Measurements from ENCODE around the gene LAMC1.

LAMC1 gene

DNA sequence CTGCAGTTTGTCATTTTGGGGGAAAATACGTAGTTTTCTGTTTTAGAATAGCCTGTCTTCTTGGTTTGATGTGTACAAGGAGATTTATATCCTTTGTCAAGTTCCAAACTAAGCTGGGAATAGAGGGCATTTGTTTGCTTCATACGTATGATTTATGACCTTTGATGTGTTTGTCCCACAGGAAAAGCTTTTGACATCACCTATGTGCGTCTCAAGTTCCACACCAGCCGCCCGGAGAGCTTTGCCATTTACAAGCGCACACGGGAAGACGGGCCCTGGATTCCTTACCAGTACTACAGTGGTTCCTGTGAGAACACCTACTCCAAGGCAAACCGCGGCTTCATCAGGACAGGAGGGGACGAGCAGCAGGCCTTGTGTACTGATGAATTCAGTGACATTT, 79.9 kb downstream of the LAMC1 start:
- Mint-ChIP-seq H3K4me3 (no peak overlapping the region), H3K4me1 (no peaks in the 10 kb centered on the region), H3K9me3 (no peaks in the 10 kb centered on the region), H3K36me3 (ENCODE audit: low read depth) (peaks cover 7% of the 10 kb centered on the region), H3K27ac (peak overlapping the region in 2 of 3 experiments; percentile 29 to 65), H3K27me3 (ENCODE audit: low read depth) (no peaks in the 10 kb centered on the region)
- TF ChIP-seq, protein P1, sequence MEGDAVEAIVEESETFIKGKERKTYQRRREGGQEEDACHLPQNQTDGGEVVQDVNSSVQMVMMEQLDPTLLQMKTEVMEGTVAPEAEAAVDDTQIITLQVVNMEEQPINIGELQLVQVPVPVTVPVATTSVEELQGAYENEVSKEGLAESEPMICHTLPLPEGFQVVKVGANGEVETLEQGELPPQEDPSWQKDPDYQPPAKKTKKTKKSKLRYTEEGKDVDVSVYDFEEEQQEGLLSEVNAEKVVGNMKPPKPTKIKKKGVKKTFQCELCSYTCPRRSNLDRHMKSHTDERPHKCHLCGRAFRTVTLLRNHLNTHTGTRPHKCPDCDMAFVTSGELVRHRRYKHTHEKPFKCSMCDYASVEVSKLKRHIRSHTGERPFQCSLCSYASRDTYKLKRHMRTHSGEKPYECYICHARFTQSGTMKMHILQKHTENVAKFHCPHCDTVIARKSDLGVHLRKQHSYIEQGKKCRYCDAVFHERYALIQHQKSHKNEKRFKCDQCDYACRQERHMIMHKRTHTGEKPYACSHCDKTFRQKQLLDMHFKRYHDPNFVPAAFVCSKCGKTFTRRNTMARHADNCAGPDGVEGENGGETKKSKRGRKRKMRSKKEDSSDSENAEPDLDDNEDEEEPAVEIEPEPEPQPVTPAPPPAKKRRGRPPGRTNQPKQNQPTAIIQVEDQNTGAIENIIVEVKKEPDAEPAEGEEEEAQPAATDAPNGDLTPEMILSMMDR (IDR thresholded peaks at IDR 0.05; ENCODE audit: unreplicated experiment in 3 of 3): no peak

DNA sequence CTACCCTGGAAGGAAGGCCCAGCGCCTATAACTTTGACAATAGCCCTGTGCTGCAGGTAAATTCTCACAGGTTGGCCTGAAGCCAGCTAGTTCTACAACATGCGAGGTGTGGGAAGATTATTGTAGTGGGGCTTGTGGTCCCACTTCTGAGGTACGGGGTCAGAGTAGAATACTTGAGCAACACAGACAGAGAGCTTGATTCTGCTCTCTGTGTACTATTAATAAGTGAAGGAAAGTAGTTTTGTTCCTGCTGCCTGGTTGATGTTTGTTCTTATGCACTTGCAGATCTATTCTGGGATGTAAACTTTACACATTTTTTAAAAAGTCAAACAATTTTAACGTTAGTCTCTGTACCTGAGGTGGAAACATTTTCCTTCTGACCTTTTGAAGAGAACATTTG, 80.4 kb downstream of the LAMC1 start:
- Mint-ChIP-seq H3K27ac (peak overlapping the region in 2 of 3 experiments; percentile 29 to 65), H3K36me3 (ENCODE audit: low read depth) (peaks cover 7% of the 10 kb centered on the region), H3K4me3 (no peak overlapping the region), H3K9me3 (no peaks in the 10 kb centered on the region), H3K27me3 (ENCODE audit: low read depth) (no peaks in the 10 kb centered on the region), H3K4me1 (no peaks in the 10 kb centered on the region)
- TF ChIP-seq, protein P1 (IDR thresholded peaks at IDR 0.05; ENCODE audit: unreplicated experiment in 3 of 3): no peak

DNA sequence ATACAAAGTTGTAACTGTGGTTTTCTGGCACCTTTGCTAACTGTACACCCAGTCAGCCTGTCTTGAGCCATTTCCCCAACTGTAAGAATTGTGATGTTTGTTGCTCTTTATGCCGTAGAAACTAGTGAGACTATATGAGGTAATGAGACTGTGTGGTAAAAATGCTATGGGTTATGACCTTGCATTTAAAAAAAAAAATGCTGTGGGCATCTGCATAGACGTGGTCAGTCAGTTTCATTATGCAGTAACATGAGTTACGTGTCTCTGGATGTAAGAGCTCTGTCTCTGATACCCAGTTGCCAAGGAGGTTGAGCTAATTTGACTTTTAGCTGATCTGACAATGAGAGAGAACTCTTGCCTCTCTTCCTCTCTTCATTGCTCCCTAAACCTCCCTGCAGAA, 82.2 kb downstream of the LAMC1 start:
- peaks cover 3% of the 10 kb centered on the region for H3K4me1 Mint-ChIP-seq
- H3K4me3 Mint-ChIP-seq: no peak overlapping the region
- H3K27ac Mint-ChIP-seq: no peak overlapping the region
- no peaks in the 10 kb centered on the region for H3K9me3 Mint-ChIP-seq
- TF ChIP-seq, protein P1 (IDR thresholded peaks at IDR 0.05; ENCODE audit: unreplicated experiment in 3 of 3): no peak
- H3K36me3 Mint-ChIP-seq (ENCODE audit: low read depth): peaks cover 18% of the 10 kb centered on the region
- no peaks in the 10 kb centered on the region for H3K27me3 Mint-ChIP-seq (ENCODE audit: low read depth)

DNA sequence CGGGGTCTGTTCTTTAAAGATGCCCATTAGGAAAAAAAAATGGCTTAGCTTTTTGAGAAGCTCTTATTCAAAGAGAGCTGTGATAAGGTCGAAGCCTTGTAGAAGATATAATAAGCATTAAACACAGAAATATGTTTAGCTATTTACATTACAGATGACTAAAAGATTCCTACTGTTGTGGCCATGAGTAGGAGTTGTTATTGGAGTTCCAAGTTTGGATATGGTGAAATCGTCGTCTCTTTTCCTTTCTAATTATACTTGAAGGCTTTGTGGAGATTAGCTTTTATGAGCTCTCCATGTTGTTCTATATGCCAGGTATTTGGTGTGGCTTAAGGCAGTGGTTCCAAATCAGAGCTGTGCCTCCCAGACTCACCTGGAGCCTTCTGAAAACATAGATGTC, 82.9 kb downstream of the LAMC1 start:
- Mint-ChIP-seq H3K27ac (no peak overlapping the region), H3K36me3 (ENCODE audit: low read depth) (peaks cover 20% of the 10 kb centered on the region), H3K27me3 (ENCODE audit: low read depth) (no peaks in the 10 kb centered on the region), H3K9me3 (no peaks in the 10 kb centered on the region), H3K4me1 (peaks cover 5% of the 10 kb centered on the region), H3K4me3 (no peak overlapping the region)
- TF ChIP-seq, protein P1 (IDR thresholded peaks at IDR 0.05; ENCODE audit: unreplicated experiment in 3 of 3): no peak

DNA sequence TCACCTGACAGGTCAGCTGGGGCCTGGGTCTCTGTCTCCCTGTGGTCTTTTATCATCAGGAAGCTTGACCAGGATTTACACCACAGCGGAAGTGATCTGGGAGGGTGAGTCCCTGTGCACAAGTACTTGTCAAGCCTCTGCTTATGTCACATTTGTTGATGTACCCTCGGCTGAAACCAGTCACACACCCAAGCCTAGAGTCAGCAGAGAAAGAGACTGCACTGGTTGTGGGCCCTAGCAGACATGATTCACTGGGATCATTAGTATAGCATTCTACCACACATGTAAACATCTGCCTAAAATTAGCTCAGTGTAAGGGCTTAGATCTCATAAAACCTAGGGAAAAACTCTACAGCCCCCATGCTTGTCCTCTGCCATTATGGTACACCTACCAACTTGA, 83.5 kb downstream of the LAMC1 start:
- H3K27ac Mint-ChIP-seq: no peak overlapping the region
- TF ChIP-seq, protein P1 (IDR thresholded peaks at IDR 0.05; ENCODE audit: unreplicated experiment in 3 of 3): no peak
- H3K4me1 Mint-ChIP-seq: peaks cover 5% of the 10 kb centered on the region
- H3K4me3 Mint-ChIP-seq: no peak overlapping the region
- H3K36me3 Mint-ChIP-seq (ENCODE audit: low read depth): peaks cover 20% of the 10 kb centered on the region
- H3K27me3 Mint-ChIP-seq (ENCODE audit: low read depth): no peaks in the 10 kb centered on the region
- no peaks in the 10 kb centered on the region for H3K9me3 Mint-ChIP-seq

DNA sequence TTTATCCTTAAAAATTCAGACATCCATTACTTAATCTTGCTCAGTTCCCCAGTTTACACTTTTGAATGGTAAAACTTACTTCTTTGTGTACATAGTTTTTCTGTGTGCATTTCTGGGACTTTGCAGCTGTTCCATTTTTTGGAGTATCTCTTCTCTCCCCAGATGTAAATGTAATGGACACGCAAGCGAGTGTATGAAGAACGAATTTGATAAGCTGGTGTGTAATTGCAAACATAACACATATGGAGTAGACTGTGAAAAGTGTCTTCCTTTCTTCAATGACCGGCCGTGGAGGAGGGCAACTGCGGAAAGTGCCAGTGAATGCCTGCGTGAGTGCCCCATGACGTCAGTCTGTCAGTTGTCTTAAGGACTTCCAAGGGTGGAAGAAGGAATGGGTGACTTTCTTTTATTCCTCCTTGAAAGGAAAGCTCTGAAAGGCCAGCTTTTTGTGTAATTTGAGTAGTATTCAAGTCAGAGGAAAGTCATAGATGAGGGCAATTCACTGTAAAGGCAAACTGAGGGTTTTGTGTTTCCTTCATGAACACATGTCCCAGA, 87.2 kb downstream of the LAMC1 start:
- Mint-ChIP-seq H3K27ac (no peak overlapping the region), H3K27me3 (ENCODE audit: low read depth) (no peaks in the 10 kb centered on the region), H3K9me3 (no peaks in the 10 kb centered on the region), H3K36me3 (ENCODE audit: low read depth) (peaks cover 43% of the 10 kb centered on the region), H3K4me3 (no peak overlapping the region), H3K4me1 (peaks cover 5% of the 10 kb centered on the region)
- TF ChIP-seq, protein P1 (IDR thresholded peaks at IDR 0.05; ENCODE audit: unreplicated experiment in 3 of 3): no peak

Measured in nephron (organoid).